Measurements from ENCODE around the gene CWC15. TPM values are rescaled to one million over a fixed set of nuclear protein-coding genes. Genes with fewer than 3 reads are reported as not detected.
"Not testable (repeated sequence)": the region's sequence is repeated elsewhere in the genome, so short reads cannot be mapped to it uniquely, and the experiment has no call there.

CWC15 gene
- total RNA-seq, 1 donor from 2014 or later: 59.2 TPM

- H4K20me1 ChIP-seq (ENCODE audit: insufficient read depth, low read length): no peaks in the 10 kb centered on the region
- H3K4me3 Mint-ChIP-seq (ENCODE audit: unreplicated experiment): no peak overlapping the region
- H3K4me2 ChIP-seq (ENCODE audit: low read length): no peak overlapping the region
- no peaks in the 10 kb centered on the region for H3K27me3 ChIP-seq (ENCODE audit: insufficient read depth, low read length)
- no peaks in the 10 kb centered on the region for H3K4me1 ChIP-seq (ENCODE audit: insufficient read depth, low read length)
- no peak overlapping the region for H3K27ac ChIP-seq (ENCODE audit: low read depth, low read length)
- no peak overlapping the region for H3K9ac ChIP-seq (ENCODE audit: low read length)
- peaks cover 2% of the 10 kb centered on the region for H3K27me3 Mint-ChIP-seq (ENCODE audit: low read depth, unreplicated experiment)
- H3K79me2 ChIP-seq (ENCODE audit: insufficient read depth, low read length): no peaks in the 10 kb centered on the region
- no peak overlapping the region for H3K4me3 ChIP-seq (ENCODE audit: insufficient read depth, low read depth, low read length)
- no peaks in the 10 kb centered on the region for H3K9me3 ChIP-seq (ENCODE audit: insufficient read depth, low read depth, low read length)
- peaks cover 6% of the 10 kb centered on the region for H3K36me3 Mint-ChIP-seq (ENCODE audit: low read depth, unreplicated experiment)
- H3K4me1 Mint-ChIP-seq (ENCODE audit: low read depth, unreplicated experiment): peaks cover 5% of the 10 kb centered on the region
- peaks cover 7% of the 10 kb centered on the region for H3K9me3 Mint-ChIP-seq (ENCODE audit: unreplicated experiment)
- H3K27ac Mint-ChIP-seq (ENCODE audit: unreplicated experiment): no peak overlapping the region
- no peak for DNase-seq (ENCODE audit: low read depth)
- H2AFZ ChIP-seq (ENCODE audit: low read depth, low read length): no peak overlapping the region
- FAIRE-seq: no peak
- no peaks in the 10 kb centered on the region for H3K36me3 ChIP-seq (ENCODE audit: insufficient read depth, low read length)
- no peak for TF ChIP-seq EZH2 (IDR thresholded peaks at IDR 0.05; ENCODE audit: insufficient read depth, low read length)
- TF ChIP-seq, protein P1, sequence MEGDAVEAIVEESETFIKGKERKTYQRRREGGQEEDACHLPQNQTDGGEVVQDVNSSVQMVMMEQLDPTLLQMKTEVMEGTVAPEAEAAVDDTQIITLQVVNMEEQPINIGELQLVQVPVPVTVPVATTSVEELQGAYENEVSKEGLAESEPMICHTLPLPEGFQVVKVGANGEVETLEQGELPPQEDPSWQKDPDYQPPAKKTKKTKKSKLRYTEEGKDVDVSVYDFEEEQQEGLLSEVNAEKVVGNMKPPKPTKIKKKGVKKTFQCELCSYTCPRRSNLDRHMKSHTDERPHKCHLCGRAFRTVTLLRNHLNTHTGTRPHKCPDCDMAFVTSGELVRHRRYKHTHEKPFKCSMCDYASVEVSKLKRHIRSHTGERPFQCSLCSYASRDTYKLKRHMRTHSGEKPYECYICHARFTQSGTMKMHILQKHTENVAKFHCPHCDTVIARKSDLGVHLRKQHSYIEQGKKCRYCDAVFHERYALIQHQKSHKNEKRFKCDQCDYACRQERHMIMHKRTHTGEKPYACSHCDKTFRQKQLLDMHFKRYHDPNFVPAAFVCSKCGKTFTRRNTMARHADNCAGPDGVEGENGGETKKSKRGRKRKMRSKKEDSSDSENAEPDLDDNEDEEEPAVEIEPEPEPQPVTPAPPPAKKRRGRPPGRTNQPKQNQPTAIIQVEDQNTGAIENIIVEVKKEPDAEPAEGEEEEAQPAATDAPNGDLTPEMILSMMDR (IDR thresholded peaks at IDR 0.05; ENCODE audit: insufficient read depth, low read depth, low read length): no peak
Observed at GRCh38 chr11:94920311-94920710, 53.0 kb downstream of the CWC15 start.

GRCh38 chr11:94913718-94914394 is 59.5 kb downstream of the CWC15 start:
- peaks cover 13% of the 10 kb centered on the region for H3K4me1 ChIP-seq (ENCODE audit: insufficient read depth, low read length)
- not testable (repeated sequence) for H3K79me2 ChIP-seq (ENCODE audit: insufficient read depth, low read length); H3K4me3 ChIP-seq (ENCODE audit: insufficient read depth, low read depth, low read length); H3K9me3 Mint-ChIP-seq (ENCODE audit: unreplicated experiment); H3K27me3 ChIP-seq (ENCODE audit: insufficient read depth, low read length); DNase-seq (ENCODE audit: low read depth); H3K36me3 ChIP-seq (ENCODE audit: insufficient read depth, low read length); H3K4me2 ChIP-seq (ENCODE audit: low read length); FAIRE-seq; H3K27ac Mint-ChIP-seq (ENCODE audit: unreplicated experiment); H2AFZ ChIP-seq (ENCODE audit: low read depth, low read length); H3K27me3 Mint-ChIP-seq (ENCODE audit: low read depth, unreplicated experiment); H3K36me3 Mint-ChIP-seq (ENCODE audit: low read depth, unreplicated experiment); H3K9ac ChIP-seq (ENCODE audit: low read length); H3K9me3 ChIP-seq (ENCODE audit: insufficient read depth, low read depth, low read length); H3K27ac ChIP-seq (ENCODE audit: low read depth, low read length); H4K20me1 ChIP-seq (ENCODE audit: insufficient read depth, low read length); H3K4me3 Mint-ChIP-seq (ENCODE audit: unreplicated experiment)
- H3K4me1 Mint-ChIP-seq (ENCODE audit: low read depth, unreplicated experiment): peaks cover 17% of the 10 kb centered on the region

GRCh38 chr11:94912806-94913205 is 60.5 kb downstream of the CWC15 start:
- FAIRE-seq: no peak

More at GRCh38 chr11:94912806-94913205, 60.5 kb downstream of the CWC15 start:
- no peaks in the 10 kb centered on the region for H3K27me3 ChIP-seq (ENCODE audit: insufficient read depth, low read length)
- Mint-ChIP-seq H3K4me3 (ENCODE audit: unreplicated experiment) (no peak overlapping the region), H3K9me3 (ENCODE audit: unreplicated experiment) (no peaks in the 10 kb centered on the region), H3K27ac (ENCODE audit: unreplicated experiment) (no peak overlapping the region), H3K27me3 (ENCODE audit: low read depth, unreplicated experiment) (no peaks in the 10 kb centered on the region), H3K36me3 (ENCODE audit: low read depth, unreplicated experiment) (peaks cover 5% of the 10 kb centered on the region), H3K4me1 (ENCODE audit: low read depth, unreplicated experiment) (peaks cover 17% of the 10 kb centered on the region)
- DNase-seq (ENCODE audit: low read depth): no peak
- H3K9me3 ChIP-seq (ENCODE audit: insufficient read depth, low read depth, low read length): no peaks in the 10 kb centered on the region
- no peak overlapping the region for H3K9ac ChIP-seq (ENCODE audit: low read length)
- H3K4me2 ChIP-seq (ENCODE audit: low read length): no peak overlapping the region
- H3K4me3 ChIP-seq (ENCODE audit: insufficient read depth, low read depth, low read length): no peak overlapping the region
- peaks cover 2% of the 10 kb centered on the region for H4K20me1 ChIP-seq (ENCODE audit: insufficient read depth, low read length)
- no peak overlapping the region for H2AFZ ChIP-seq (ENCODE audit: low read depth, low read length)
- TF ChIP-seq, protein P1 (IDR thresholded peaks at IDR 0.05; ENCODE audit: insufficient read depth, low read depth, low read length): no peak
- TF ChIP-seq EZH2 (IDR thresholded peaks at IDR 0.05; ENCODE audit: insufficient read depth, low read length): no peak
- H3K79me2 ChIP-seq (ENCODE audit: insufficient read depth, low read length): no peaks in the 10 kb centered on the region
- no peak overlapping the region for H3K27ac ChIP-seq (ENCODE audit: low read depth, low read length)
- peaks cover 13% of the 10 kb centered on the region for H3K4me1 ChIP-seq (ENCODE audit: insufficient read depth, low read length)
- H3K36me3 ChIP-seq (ENCODE audit: insufficient read depth, low read length): peaks cover 5% of the 10 kb centered on the region

Other genes with a start within 250 kb of the CWC15 start
- 46.1 and 47.8 TPM in 2 replicates for gene AMOTL1, start 205.2 kb downstream of the CWC15 start, total RNA-seq
- 0.72 and 0.93 TPM in 2 replicates for gene KDM4D, start 153 bp upstream of the CWC15 start, total RNA-seq
- 0.41 TPM in 1 of 2 replicates, not detected in the other for gene KDM4E, start 51.7 kb upstream of the CWC15 start, total RNA-seq
- gene KDM4F, start 75.9 kb upstream of the CWC15 start, total RNA-seq: not detected in 2 replicates
- gene SRSF8, start 93.4 kb upstream of the CWC15 start, total RNA-seq: 41.6 and 47.5 TPM in 2 replicates
- 29.8 and 34.4 TPM in 2 replicates for gene ENDOD1, start 116.3 kb upstream of the CWC15 start, total RNA-seq

All from astrocyte (in vitro differentiated cells and primary cell).